Gastroesophageal sphincter (tissue), 4 donors: ENCODE measurements around the gene PHACTR1. TPM values are rescaled to one million over a fixed set of nuclear protein-coding genes. Genes with fewer than 3 reads are reported as not detected.

Source experiments
- ATAC-seq: fragments of 150-250 bp; one replicate; pipeline ENCODE4 v1.9.1; 2016; ENCODE audit warnings: mild to moderate bottlenecking, moderate library complexity
- H3K27ac ChIP-seq, 4 donors: fragments of 200-600 bp; sonication (generic) in 3 of 4; 1 replicate in 3 of 4; 2 replicates in 1 of 4; pipeline ENCODE4 v1.5.1; 2016 to 2019
- H3K27me3 ChIP-seq: fragments of 200-600 bp; sonication (generic); one replicate; pipeline ENCODE4 v1.5.1; 2019
- H3K36me3 ChIP-seq, 2 donors: fragments of 200-600 bp; sonication (generic); one replicate each; pipeline ENCODE4 v1.5.1; 2019; ENCODE audit warnings: control low read depth in 1 of 2
- H3K4me1 ChIP-seq, 3 donors: fragments of 200-600 bp; sonication (generic); 1 replicate in 2 of 3; 2 replicates in 1 of 3; pipeline ENCODE4 v1.5.1; 2016 to 2019; ENCODE audit warnings: control low read depth in 2 of 3
- H3K4me3 ChIP-seq, 2 donors: fragments of 200-600 bp; sonication (generic); one replicate each; pipeline ENCODE4 v1.5.1; 2019; ENCODE audit warnings: mild to moderate bottlenecking in 1 of 2, moderate library complexity in 1 of 2
- H3K9me3 ChIP-seq, 3 donors: fragments of 200-600 bp; sonication (generic); one replicate each; pipeline ENCODE4 v1.5.1; 2017 to 2019; ENCODE audit warnings: control low read depth in 2 of 3
- EP300 ChIP-seq: sonication (generic); formaldehyde crosslinking; IDR thresholded peaks from one replicate; pipeline ENCODE4 v1.6.1; 2017; ENCODE audit warnings: antibody characterized with exemption, mild to moderate bottlenecking
- POLR2A ChIP-seq, 2 donors: fragments of 450-650 bp; IDR thresholded peaks; one replicate each; pipeline ENCODE4 v1.6.1; 2017; ENCODE audit warnings: antibody characterized with exemption in 2 of 2, mild to moderate bottlenecking in 2 of 2, moderate library complexity in 1 of 2
- POLR2AphosphoS5 ChIP-seq: sonication (generic); formaldehyde crosslinking; IDR thresholded peaks from one replicate; pipeline ENCODE4 v1.6.1; 2017; ENCODE audit warnings: antibody characterized with exemption
- WGBS, 2 donors: methylation state at CpG; one replicate each; pipeline ENCODE4 v1.1.5; 2018; ENCODE audit warnings: low coverage in 1 of 2; 5-methylcytosine and 5-hydroxymethylcytosine counted together
- total RNA-seq, 4 donors: library from RNA; depleted of rRNA; stranded (reverse); fragments of >200 nt; gene quantifications; one replicate each; pipeline ENCODE4 v1.1.0, GENCODE V29; 2016
- TF ChIP-seq, protein P1 (sequence below), 4 experiments: fragments of 200-600 bp in 2 of 4; fragments of 450-650 bp in 2 of 4; sonication (generic) in 1 of 4; IDR thresholded peaks; one replicate each; pipeline ENCODE4 v1.5.1; 2017 to 2019; ENCODE audit warnings: antibody characterized with exemption in 4 of 4, mild to moderate bottlenecking in 2 of 4, moderate library complexity in 2 of 4

The PHACTR1 gene
- total RNA-seq, 4 donors from 2014 or later, result 0.20 to 27.3 (median 2.2) TPM

DNA sequence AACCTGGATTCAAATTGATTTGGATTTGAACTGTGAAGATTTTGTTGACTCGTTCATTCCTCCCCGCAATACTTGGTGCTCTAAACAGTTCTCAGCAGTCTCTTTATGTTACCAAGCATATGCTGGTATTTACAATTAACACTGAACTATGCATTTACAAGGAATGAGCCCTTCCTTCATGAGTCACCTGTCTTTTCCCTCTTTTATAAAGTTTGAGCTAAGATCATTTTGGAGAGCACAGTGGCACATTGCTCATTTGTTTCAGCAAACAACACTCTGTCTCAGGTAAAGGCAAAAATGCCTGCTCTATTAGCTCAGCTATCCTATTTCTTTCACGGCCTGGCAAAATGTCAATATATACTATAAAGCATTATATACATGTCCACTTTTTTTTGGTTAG is 285.4 kb downstream of the PHACTR1 start:
- no peaks in the 10 kb centered on the region for H3K9me3 ChIP-seq
- TF ChIP-seq POLR2AphosphoS5 (no peak), POLR2A (IDR thresholded peaks at IDR 0.05) (no peak)
- no peaks in the 10 kb centered on the region for H3K4me1 ChIP-seq
- WGBS, 2 donors, result 74 to 91% methylated on average over 3 of the region's 3 CpGs
- no peak for ATAC-seq
- H3K4me3 ChIP-seq, result no peak overlapping the region
- H3K27me3 ChIP-seq, result no peaks in the 10 kb centered on the region
- no peak overlapping the region for H3K27ac ChIP-seq
- no peaks in the 10 kb centered on the region for H3K36me3 ChIP-seq

DNA sequence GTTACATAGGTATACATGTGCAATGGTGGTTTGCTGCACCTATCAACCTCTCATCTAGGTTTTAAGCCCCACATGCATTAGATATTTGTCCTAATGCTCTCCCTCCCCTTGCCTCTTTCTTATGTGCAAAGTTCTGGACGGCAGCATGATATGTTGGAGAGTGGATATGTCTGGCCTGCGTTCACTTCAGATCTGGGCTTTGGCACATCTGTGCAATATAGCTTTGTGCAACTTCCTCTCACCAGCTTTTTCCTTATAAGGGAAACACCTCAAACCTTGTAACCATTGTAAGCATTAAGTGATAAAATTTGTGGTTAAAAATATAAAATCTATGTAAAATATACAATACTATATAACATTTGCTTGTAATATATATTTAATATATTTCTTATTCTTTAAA is 288.0 kb downstream of the PHACTR1 start:
- no peak overlapping the region for H3K4me3 ChIP-seq
- H3K27ac ChIP-seq, result no peak overlapping the region
- H3K9me3 ChIP-seq, result no peaks in the 10 kb centered on the region
- no peaks in the 10 kb centered on the region for H3K36me3 ChIP-seq
- TF ChIP-seq POLR2A (IDR thresholded peaks at IDR 0.05) (no peak), POLR2AphosphoS5 (no peak), EP300 (no peak)
- TF ChIP-seq, protein P1, sequence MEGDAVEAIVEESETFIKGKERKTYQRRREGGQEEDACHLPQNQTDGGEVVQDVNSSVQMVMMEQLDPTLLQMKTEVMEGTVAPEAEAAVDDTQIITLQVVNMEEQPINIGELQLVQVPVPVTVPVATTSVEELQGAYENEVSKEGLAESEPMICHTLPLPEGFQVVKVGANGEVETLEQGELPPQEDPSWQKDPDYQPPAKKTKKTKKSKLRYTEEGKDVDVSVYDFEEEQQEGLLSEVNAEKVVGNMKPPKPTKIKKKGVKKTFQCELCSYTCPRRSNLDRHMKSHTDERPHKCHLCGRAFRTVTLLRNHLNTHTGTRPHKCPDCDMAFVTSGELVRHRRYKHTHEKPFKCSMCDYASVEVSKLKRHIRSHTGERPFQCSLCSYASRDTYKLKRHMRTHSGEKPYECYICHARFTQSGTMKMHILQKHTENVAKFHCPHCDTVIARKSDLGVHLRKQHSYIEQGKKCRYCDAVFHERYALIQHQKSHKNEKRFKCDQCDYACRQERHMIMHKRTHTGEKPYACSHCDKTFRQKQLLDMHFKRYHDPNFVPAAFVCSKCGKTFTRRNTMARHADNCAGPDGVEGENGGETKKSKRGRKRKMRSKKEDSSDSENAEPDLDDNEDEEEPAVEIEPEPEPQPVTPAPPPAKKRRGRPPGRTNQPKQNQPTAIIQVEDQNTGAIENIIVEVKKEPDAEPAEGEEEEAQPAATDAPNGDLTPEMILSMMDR (IDR thresholded peaks at IDR 0.05), result no peak
- H3K27me3 ChIP-seq, result no peaks in the 10 kb centered on the region
- no peak for ATAC-seq
- 26 to 80% methylated on average over 1 to 2 of the region's 2 CpGs for WGBS, 2 donors
- H3K4me1 ChIP-seq, result no peaks in the 10 kb centered on the region

DNA sequence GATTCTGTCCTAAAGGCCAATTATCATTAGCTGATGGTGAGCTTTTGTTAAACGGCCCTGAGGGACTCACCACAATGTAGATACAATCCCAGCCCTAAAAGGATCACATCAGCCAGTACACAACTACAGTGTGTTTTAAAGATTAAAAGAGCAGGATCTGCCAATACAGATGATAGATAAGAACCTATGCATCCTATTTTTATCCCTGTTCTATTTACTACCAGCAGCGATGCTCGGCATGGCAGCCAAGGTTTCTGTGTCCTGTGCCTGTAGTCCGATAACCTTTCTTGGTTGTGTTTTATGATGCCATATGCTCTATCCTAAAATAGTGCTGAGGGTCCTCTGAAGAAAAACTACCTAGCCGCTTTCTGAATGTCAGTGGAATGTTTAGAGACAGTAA is 289.4 kb downstream of the PHACTR1 start:
- Histone ChIP-seq H3K4me3 (no peak overlapping the region), H3K27me3 (peaks cover 8% of the 10 kb centered on the region), H3K9me3 (no peaks in the 10 kb centered on the region), H3K36me3 (no peaks in the 10 kb centered on the region), H3K27ac (no peak overlapping the region), H3K4me1 (no peaks in the 10 kb centered on the region)
- TF ChIP-seq POLR2A (IDR thresholded peaks at IDR 0.05), result no peak
- TF ChIP-seq EP300, result no peak
- TF ChIP-seq, protein P1 (IDR thresholded peaks at IDR 0.05), result no peak
- ATAC-seq, result no peak
- 91 to 100% methylated on average over 4 to 5 of the region's 5 CpGs for WGBS, 2 donors

DNA sequence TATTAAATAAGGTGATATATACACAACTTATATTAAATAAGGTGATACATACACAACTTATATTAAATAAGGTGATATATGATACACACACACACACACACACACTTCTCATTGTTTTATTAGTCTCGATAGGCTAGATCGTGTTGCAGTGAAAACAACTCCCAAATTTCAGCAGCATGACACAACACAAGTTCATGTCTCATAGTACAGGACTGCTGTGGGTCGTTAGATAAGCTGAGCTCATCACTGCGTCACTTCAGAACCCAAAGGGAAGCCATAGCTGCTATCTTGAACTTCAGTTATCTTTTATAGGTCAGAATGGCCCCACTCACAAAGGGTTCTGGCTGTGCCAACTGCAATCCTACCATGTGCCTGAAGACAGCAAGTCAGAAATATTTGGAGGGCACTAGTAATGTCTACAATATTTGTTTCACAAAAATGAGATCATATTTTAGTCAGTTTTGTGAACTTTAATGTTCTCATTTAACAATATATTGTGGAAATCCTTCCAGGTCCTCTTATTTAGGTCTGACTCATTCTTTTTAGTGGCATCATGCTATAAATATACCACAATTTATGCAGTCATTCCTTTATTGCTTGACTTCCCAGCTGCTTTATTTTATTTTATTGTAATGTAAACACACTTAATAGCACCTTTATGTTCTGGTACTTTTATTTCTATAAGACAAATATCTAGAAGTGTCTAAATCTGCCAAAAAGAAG is 290.2 kb downstream of the PHACTR1 start:
- 77 to 79% methylated on average over 4 of the region's 4 CpGs for WGBS, 2 donors
- H3K27me3 ChIP-seq, result peaks cover 16% of the 10 kb centered on the region
- H3K36me3 ChIP-seq, result no peaks in the 10 kb centered on the region
- H3K27ac ChIP-seq, result no peak overlapping the region
- TF ChIP-seq, protein P1 (IDR thresholded peaks at IDR 0.05), result no peak
- no peak for TF ChIP-seq POLR2A (IDR thresholded peaks at IDR 0.05)
- TF ChIP-seq POLR2AphosphoS5, result no peak
- TF ChIP-seq EP300, result no peak
- no peak for ATAC-seq
- H3K9me3 ChIP-seq, result no peaks in the 10 kb centered on the region
- no peaks in the 10 kb centered on the region for H3K4me1 ChIP-seq
- H3K4me3 ChIP-seq, result no peak overlapping the region

DNA sequence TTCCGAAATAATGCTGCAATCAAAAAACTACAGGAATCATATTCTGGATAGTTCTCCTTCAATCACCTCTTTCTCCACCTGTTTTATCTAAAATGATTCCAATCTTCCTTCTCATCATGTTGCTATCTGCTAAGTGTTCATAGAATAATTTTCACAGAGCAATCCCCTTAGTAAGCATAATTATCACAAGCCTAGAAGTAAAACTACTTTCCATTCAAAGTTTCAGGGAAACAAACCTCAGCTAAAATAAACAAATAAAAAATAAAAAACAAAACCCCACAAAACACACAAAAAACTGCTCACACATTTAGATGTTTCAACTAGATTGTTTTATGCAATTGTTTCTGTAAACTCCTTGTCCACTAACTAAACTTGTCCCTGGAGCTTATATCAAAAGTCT is 291.2 kb downstream of the PHACTR1 start:
- TF ChIP-seq POLR2AphosphoS5, result no peak
- TF ChIP-seq, protein P1 (IDR thresholded peaks at IDR 0.05), result no peak
- Histone ChIP-seq H3K4me3 (no peak overlapping the region), H3K36me3 (no peaks in the 10 kb centered on the region), H3K27ac (no peak overlapping the region), H3K4me1 (peaks cover 0 to 3% (median 0%) of the 10 kb centered on the region in 3 donors), H3K9me3 (no peaks in the 10 kb centered on the region), H3K27me3 (peaks cover 26% of the 10 kb centered on the region)
- WGBS, 2 donors, result 91% methylated on average over 1 of the region's 1 CpG; no CpG with 5 or more reads in 1 of the 2 donors
- ATAC-seq, result no peak
